IMR-90 (cell line): ENCODE measurements around the gene ATP2B2. TPM values are rescaled to one million over a fixed set of nuclear protein-coding genes. Genes with fewer than 3 reads are reported as not detected.

Experiments used
- ATAC-seq: fragments of 200-7000 bp; cut with Tn5 transposase; 2 replicates; pipeline ENCODE4 v1.9.1; 2020; ENCODE audit warnings: low read depth, mild to moderate bottlenecking, moderate library complexity
- BruUV-seq: library from RNA; stranded (reverse); fragments of 400-500 nt; replicated peaks from 2 replicates; lab custom pipeline; 2021; lab: Mats Ljungman, UMichigan
- CTCF ChIA-PET: fragments of 300-600 bp; formaldehyde crosslinking; extraction: SDS; loops from one replicate; lab custom pipeline; 2021; ENCODE audit warnings: antibody characterized with exemption; lab: Yijun Ruan, JAX
- POLR2A ChIA-PET: fragments of 300-600 bp; sonication (Branson Sonifier 250); formaldehyde crosslinking; loops from one replicate; lab custom pipeline; 2022; ENCODE audit warnings: antibody characterized with exemption; ENCODE audit not compliant: unreplicated experiment; lab: Charles Lee
- DNase-seq: peaks from one replicate; pipeline ENCODE4 v3.0.0; 2013
- H2AFZ ChIP-seq: replicated peaks from 2 replicates; pipeline ENCODE3; 2013; ENCODE audit warnings: low read length, mild to moderate bottlenecking; ENCODE audit not compliant: poor library complexity
- H2AK5ac ChIP-seq: 2 replicates; pipeline ENCODE4 v1.6.1; 2013; ENCODE audit warnings: low read depth, low read length, inconsistent platforms
- H2AK9ac ChIP-seq: replicated peaks from 2 replicates; pipeline ENCODE3; 2013; ENCODE audit warnings: mild to moderate bottlenecking, low read depth, low read length, moderate library complexity; ENCODE audit not compliant: poor library complexity
- H2BK120ac ChIP-seq: 2 replicates; pipeline ENCODE4 v1.6.1; 2013; ENCODE audit warnings: low read depth, low read length, inconsistent platforms
- H2BK15ac ChIP-seq: 3 replicates; pipeline ENCODE4 v1.6.1; 2013; ENCODE audit warnings: low read depth, low read length, inconsistent platforms
- H2BK20ac ChIP-seq: 2 replicates; pipeline ENCODE4 v1.6.1; 2013; ENCODE audit warnings: low read depth, mild to moderate bottlenecking, inconsistent platforms, low read length, moderate library complexity
- H2BK5ac ChIP-seq: 2 replicates; pipeline ENCODE4 v1.6.1; 2013; ENCODE audit warnings: mild to moderate bottlenecking, low read depth, low read length, inconsistent platforms; ENCODE audit not compliant: poor library complexity, severe bottlenecking
- H3K14ac ChIP-seq: replicated peaks from 2 replicates; pipeline ENCODE4 v1.6.1; 2013; ENCODE audit warnings: low read depth, low read length, inconsistent platforms
- H3K18ac ChIP-seq: 2 replicates; pipeline ENCODE4 v1.6.1; 2013; ENCODE audit warnings: low read depth, low read length, control low read depth
- H3K23ac ChIP-seq: 2 replicates; pipeline ENCODE4 v1.6.1; 2013; ENCODE audit warnings: low read depth, low read length, inconsistent platforms
- H3K27ac ChIP-seq: 2 replicates; pipeline ENCODE4 v1.5.1; 2013; ENCODE audit warnings: mild to moderate bottlenecking, control low read depth, low read length; ENCODE audit not compliant: insufficient read depth
- H3K27me3 ChIP-seq: 2 replicates; pipeline ENCODE4 v1.6.1; 2013; ENCODE audit warnings: low read length; ENCODE audit not compliant: control insufficient read depth, insufficient read depth
- H3K36me3 ChIP-seq: 2 replicates; pipeline ENCODE4 v1.6.1; 2013; ENCODE audit warnings: low read length, mixed read lengths; ENCODE audit not compliant: control insufficient read depth, insufficient read depth
- H3K4ac ChIP-seq: 2 replicates; pipeline ENCODE4 v1.6.1; 2013; ENCODE audit warnings: low read depth, low read length, inconsistent platforms
- H3K4me1 ChIP-seq: 2 replicates; pipeline ENCODE4 v1.6.1; 2013; ENCODE audit warnings: low read length, mixed read lengths; ENCODE audit not compliant: control insufficient read depth, insufficient read depth
- H3K4me2 ChIP-seq: 2 replicates; pipeline ENCODE4 v1.6.1; 2013; ENCODE audit warnings: low read depth, mild to moderate bottlenecking, control low read depth, low read length, moderate library complexity
- H3K4me3 ChIP-seq: 2 replicates; pipeline ENCODE4 v1.5.1; 2013; ENCODE audit warnings: low read depth, mild to moderate bottlenecking, control low read depth, low read length, moderate library complexity; ENCODE audit not compliant: insufficient read depth
- H3K56ac ChIP-seq: 2 replicates; pipeline ENCODE4 v1.6.1; 2013; ENCODE audit warnings: low read length, inconsistent platforms; ENCODE audit not compliant: insufficient read depth; ENCODE audit errors: extremely low read depth
- H3K79me1 ChIP-seq, 2 experiments: 2 replicates each; pipeline ENCODE4 v1.6.1; 2013; ENCODE audit warnings: low read length in 2 of 2, inconsistent platforms in 1 of 2, low read depth in 1 of 2
- H3K9ac ChIP-seq: 2 replicates; pipeline ENCODE4 v1.6.1; 2013; ENCODE audit warnings: low read depth, low read length, control low read depth
- H3K9me1 ChIP-seq: 2 replicates; pipeline ENCODE4 v1.6.1; 2013; ENCODE audit warnings: low read length, inconsistent platforms; ENCODE audit not compliant: insufficient read depth
- H3K9me3 ChIP-seq: 2 replicates; pipeline ENCODE4 v1.6.1; 2013; ENCODE audit warnings: low read length; ENCODE audit not compliant: control insufficient read depth, insufficient read depth
- H4K20me1 ChIP-seq: 2 replicates; pipeline ENCODE4 v1.6.1; 2013; ENCODE audit warnings: low read length, inconsistent platforms; ENCODE audit not compliant: insufficient read depth
- H4K5ac ChIP-seq: 2 replicates; pipeline ENCODE4 v1.6.1; 2013; ENCODE audit warnings: mild to moderate bottlenecking, low read depth, low read length, control low read depth
- H4K8ac ChIP-seq, 2 experiments: 2 replicates each; pipeline ENCODE4 v1.6.1; 2013; ENCODE audit warnings: low read depth in 2 of 2, low read length in 2 of 2, control low read depth in 1 of 2, inconsistent platforms in 1 of 2
- H4K91ac ChIP-seq: 2 replicates; pipeline ENCODE4 v1.6.1; 2013; ENCODE audit warnings: low read depth, low read length, inconsistent platforms; ENCODE audit not compliant: insufficient read depth
- RCOR1 ChIP-seq: IDR thresholded peaks from 2 replicates; pipeline ENCODE4 v1.6.1; 2012; ENCODE audit warnings: mild to moderate bottlenecking, low read length, improper control_type of control experiment; ENCODE audit not compliant: insufficient replicate concordance
- SMC3 ChIP-seq: fragments of 150-350 bp; IDR thresholded peaks from 2 replicates; pipeline ENCODE4 v1.6.1; 2016; ENCODE audit warnings: low read depth, mild to moderate bottlenecking, antibody characterized with exemption, low read length, moderate library complexity
- whole genome bisulfite sequencing, 2 experiments: methylation state at CpG; one replicate each; pipeline versions ENCODE4 v1.1.5 to v1.1.7; 2013; ENCODE audit warnings: missing lambda C conversion rate in 2 of 2; ENCODE audit not compliant: insufficient read length in 1 of 2; ENCODE audit errors: extremely low coverage in 2 of 2; 5-methylcytosine and 5-hydroxymethylcytosine counted together
- dilution Hi-C: fragments of 300-500 bp; cut with HindIII; formaldehyde crosslinking; loops from one replicate; pipeline ENCODE4 v1.14.3; 2018; ENCODE audit warnings: low sequenced_read_pairs; ENCODE audit not compliant: unreplicated experiment
- in situ Hi-C: fragments of 300-500 bp; cut with MboI; formaldehyde crosslinking; loops from 3 replicates; pipeline ENCODE4 v1.14.3; 2019; ENCODE audit warnings: low sequenced_read_pairs, inconsistent platforms, mixed read lengths
- intact Hi-C: fragments of 100-400 bp; cut with micrococcal nuclease; formaldehyde crosslinking; loops from 2 replicates; pipeline ENCODE4 v1.10.0; 2022
- polyA plus RNA-seq, 3 experiments: library from polyadenylated mRNA; depleted of rRNA; stranded (reverse); fragments of >200 nt; gene quantifications; 2 replicates each; pipeline ENCODE4 v1.2.3, GENCODE V29; 2012; ENCODE audit warnings: low replicate concordance in 1 of 3
- total RNA-seq: library from RNA; depleted of rRNA; stranded (reverse); fragments of >200 nt; gene quantifications from 2 replicates; pipeline ENCODE4 v1.2.3, GENCODE V29; 2012

ATP2B2 gene
- total and polyA plus RNA-seq, 2 of the 4 experiments (the other 2 are of a cell fraction), result under 0.01 to 0.02 TPM

GRCh38 chr3:10444110-10444429 is 61.3 kb downstream of the ATP2B2 start:
- H2BK5ac ChIP-seq, result no peak overlapping the region
- 87% methylated on average over 5 of the region's 10 CpGs; no CpG with 5 or more reads in 1 of the 2 experiments for WGBS, 2 experiments
- H3K56ac ChIP-seq, result no peak overlapping the region
- no peak overlapping the region for H2BK15ac ChIP-seq
- no peaks in the 10 kb centered on the region for H3K79me1 ChIP-seq
- no peak overlapping the region for H2BK120ac ChIP-seq
- ATAC-seq, result no peak
- TF ChIP-seq SMC3 (no peak), RCOR1 (no peak)
- H4K91ac ChIP-seq, result no peak overlapping the region
- dilution Hi-C loops, result no loop called here
- H3K9ac ChIP-seq, result no peak overlapping the region
- peaks cover 3% of the 10 kb centered on the region; the same call in 1 of the 2 replicates for H3K9me1 ChIP-seq
- in situ Hi-C loops, result no loop called here
- H2BK20ac ChIP-seq, result no peak overlapping the region
- H3K9me3 ChIP-seq, result no peaks in the 10 kb centered on the region
- H3K4me2 ChIP-seq, result no peak overlapping the region
- no peak overlapping the region for H3K14ac ChIP-seq
- no peak overlapping the region for H3K23ac ChIP-seq
- no peak overlapping the region for H3K27ac ChIP-seq
- no peak overlapping the region for H3K4ac ChIP-seq
- H3K4me3 ChIP-seq, result no peak overlapping the region
- H2AK9ac ChIP-seq, result no peak overlapping the region
- peaks cover 22% of the 10 kb centered on the region; the same call in 1 of the 2 replicates for H3K27me3 ChIP-seq
- no peak overlapping the region for H2AFZ ChIP-seq
- H3K18ac ChIP-seq, result no peak overlapping the region
- H4K8ac ChIP-seq, result no peak overlapping the region
- H3K36me3 ChIP-seq, result no peaks in the 10 kb centered on the region
- POLR2A ChIA-PET, result no interaction called here
- H4K20me1 ChIP-seq, result no peaks in the 10 kb centered on the region
- H4K5ac ChIP-seq, result no peak overlapping the region
- H2AK5ac ChIP-seq, result no peak overlapping the region
- intact Hi-C loops, result no loop called here
- CTCF ChIA-PET, result no interaction called here
- no TSS peak for BruUV-seq
- no peak for DNase-seq
- H3K4me1 ChIP-seq, result peaks cover 4% of the 10 kb centered on the region
